ENCODE data around the gene SGSM2.

Gene SGSM2

DNA sequence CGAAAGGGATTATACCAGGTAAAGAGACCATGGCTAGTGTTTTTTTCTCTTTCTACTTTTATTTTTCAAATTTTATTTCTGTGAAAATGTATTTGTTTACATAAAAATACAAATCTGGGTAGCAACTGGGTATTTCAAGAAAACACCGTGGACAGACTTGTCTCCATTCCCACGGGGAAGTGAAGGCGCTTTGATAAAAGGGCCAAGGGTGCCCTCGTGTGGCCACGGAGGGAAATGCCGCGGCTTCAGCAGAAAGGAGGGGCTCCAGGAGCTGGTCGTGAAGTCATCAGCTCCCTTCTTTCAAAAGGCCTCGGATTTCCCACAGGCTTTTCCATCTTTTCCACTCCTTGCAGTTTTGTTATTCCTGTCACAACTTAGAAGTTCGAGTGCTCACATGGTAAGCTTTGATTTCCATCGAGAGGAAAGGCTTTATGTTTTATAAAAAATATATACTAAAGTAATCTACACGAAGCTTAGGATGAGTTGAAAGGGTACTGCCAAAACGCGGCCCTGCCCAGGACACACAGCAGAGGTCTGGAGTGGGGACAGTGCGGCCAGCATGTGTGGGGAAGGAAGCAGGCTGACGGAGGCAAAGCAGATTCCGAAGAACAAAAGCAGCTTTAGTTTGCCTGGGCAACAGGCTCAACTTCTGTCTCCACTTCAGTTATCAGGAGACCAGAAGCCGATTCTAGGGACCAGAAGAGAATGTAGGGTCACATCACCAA, 78.9 kb downstream of the SGSM2 start:
- in situ Hi-C loops (cut with MboI; ENCODE audit: low sequenced_read_pairs) = no loop called here

DNA sequence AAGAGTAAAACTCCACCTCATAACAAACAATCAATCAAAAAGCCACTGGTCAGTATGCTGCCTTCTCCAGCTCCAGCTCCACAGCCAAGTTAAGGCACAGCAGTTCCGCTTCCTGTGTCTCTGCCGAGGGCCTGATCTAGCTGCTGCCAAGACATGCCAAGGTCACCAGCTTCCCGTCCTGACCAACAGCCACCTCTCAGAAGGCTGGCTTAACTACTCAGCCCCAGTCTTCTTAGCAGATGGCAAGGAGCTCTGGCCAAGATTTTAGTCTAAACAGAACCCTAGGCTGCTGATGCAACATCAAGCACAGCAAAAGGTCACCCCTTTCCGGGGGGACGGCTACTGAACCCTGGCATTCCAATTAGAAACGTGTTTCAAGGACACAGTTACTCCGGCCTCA, 81.3 kb downstream of the SGSM2 start:
- in situ Hi-C loops (cut with MboI; ENCODE audit: low sequenced_read_pairs) = no loop called here

DNA sequence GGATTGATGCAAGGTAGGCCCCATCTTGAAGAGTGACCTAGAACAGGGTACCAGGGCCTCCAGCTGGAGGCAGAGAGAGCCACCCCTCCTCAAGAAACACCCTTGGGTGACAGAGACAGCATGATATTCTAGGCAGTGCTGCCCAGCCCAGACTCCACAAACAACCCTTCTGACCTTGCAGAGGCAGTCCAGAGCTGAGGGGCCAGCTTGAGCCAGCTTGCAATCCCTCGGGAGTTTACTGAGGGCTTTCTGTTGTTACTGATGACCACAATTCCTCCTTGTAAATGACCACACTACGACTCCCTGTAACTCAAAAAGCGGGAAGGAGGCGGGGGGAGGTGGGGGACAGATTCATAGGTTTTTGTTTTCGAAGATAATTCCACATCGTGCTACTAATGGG, 82.2 kb downstream of the SGSM2 start:
- in situ Hi-C loops (cut with MboI; ENCODE audit: low sequenced_read_pairs) = no loop called here

DNA sequence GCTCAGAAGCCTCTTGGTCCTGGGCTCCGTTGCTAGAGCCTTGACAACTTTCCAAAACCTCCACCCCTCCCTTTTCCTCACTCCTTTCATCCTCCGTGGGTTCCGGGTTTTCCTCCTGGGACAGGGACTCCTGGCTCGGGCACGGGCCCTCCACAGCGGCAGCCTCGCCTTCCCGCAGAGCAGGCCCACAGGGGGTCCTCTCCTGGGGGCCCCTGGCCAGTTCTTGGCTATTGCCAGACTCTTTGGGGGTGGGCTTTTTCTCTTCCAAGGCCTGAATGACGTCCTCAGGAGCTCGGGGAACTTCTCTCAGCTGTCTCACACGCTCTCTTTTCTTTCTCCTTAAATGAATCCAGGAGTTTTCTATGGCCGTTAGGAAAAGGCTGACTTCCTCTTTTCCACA, 82.9 kb downstream of the SGSM2 start:
- in situ Hi-C loops (cut with MboI; ENCODE audit: low sequenced_read_pairs) = loop anchor here (5.0 kb wide), 1 partner anchor 43 kb away; no protein-coding TSS in a partner anchor

DNA sequence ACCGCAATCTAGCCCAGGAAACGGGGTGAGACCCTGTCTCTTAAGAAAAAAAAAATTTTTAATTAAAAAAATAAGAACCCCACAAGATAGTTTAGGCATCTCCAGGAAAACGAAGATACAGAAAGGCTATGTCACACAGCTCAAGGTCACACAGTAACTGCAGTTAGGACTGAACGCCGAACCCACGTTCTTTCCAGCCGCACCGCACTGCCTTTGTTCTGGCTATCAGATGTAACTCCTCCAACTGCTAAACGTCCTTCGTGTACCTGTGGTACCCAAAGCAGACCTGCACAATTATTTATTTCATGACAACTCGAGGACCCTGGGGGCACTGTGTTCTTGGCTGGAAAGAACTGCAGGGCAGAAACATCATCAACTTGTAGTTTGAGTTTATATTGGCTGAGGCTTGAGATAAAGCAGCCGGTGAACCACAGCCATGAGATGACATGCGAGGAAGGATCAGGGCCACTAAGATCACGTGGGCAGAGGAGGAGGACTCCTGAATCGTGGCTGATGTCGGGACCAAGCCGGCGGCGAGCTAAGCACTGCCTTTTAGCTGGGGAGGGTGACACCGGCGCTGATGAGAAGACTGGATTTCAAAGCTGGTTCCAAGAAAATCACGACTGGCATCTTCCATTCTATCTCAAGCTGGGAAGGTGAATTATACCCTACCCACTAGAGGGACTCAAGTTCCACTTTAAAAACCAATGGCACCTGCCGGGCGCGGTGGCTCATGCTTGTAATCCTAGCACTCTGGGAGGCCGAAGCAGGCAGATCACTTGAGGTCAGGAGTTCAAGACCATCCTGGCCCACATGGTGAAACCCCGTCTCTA, 84.2 kb downstream of the SGSM2 start:
- in situ Hi-C loops (cut with MboI; ENCODE audit: low sequenced_read_pairs) = loop anchor here (5.0 kb wide), 1 partner anchor 44 kb away; no protein-coding TSS in a partner anchor

DNA sequence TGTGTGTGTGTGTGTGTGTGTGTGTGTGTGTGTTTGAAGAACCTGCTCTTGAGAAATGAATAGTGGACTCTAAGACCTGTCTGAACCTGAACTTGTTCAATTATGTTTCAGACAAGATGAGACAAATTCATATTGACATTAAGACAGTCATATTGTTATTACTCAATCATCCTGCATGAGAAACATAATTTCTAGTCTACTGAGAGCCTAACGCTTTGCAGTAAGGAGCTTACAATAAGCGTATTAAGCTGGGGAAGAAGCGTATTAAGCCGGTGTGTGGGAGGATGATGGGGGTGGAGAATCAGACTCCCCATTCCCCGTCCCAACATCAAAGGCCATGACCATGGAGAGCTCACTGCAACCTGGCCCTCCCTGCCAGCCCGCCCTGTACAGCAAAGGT, 86.0 kb downstream of the SGSM2 start:
- in situ Hi-C loops (cut with MboI; ENCODE audit: low sequenced_read_pairs) = loop anchor here (5.0 kb wide), 1 partner anchor 46 kb away; no protein-coding TSS in a partner anchor

DNA sequence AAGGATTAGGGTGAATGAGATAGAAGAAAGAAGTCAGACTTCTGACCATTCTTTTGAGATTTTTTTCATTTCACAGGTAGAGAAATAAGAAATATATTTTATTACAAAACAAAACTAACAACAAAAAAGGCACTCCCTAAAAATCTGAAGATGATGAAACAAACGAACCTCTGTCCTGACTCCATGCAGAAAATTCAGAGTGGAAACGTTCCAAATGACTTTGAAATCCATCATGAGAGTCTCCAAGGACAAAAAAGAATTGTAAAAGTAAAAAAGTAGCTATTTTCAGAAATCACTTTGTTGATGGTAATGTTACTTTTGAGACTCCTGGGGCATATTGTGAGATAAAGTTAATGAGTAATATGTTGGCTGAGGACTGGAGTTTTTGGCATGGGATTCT, 89.9 kb downstream of the SGSM2 start:
- in situ Hi-C loops (cut with MboI; ENCODE audit: low sequenced_read_pairs) = no loop called here

DNA sequence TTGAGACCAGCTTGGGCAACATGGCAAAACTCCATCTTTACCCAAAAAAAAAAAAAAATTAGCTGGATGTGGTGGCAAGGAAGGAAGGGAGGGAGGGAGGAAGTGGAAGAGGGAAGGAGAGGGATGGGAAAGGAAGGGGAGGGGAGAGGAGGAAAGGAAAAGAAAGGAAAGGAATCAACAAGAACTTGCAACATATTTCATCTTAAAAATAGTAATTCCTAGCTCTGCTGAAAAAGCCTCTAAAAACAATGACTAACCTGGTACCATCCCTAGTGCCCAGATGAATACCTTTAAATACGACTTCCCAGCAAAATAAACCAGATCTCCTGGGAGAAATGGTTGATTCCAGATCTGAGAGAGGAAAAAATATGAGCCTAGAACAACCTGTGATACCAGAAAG, 90.6 kb downstream of the SGSM2 start:
- in situ Hi-C loops (cut with MboI; ENCODE audit: low sequenced_read_pairs) = no loop called here

Measured in HL-60/S4 (cell line).